Kidney glomerular epithelial cell (primary cell): ENCODE measurements around the gene GAREM2.

ENCODE experiments used
- DNase-seq: peaks from one replicate; lab custom pipeline; 2025; lab: John Stamatoyannopoulos, UW

The GAREM2 gene

GRCh38 chr2:26237868-26238267 lies 65.0 kb downstream of the GAREM2 start:
- DNase-seq, result no peak

DNA sequence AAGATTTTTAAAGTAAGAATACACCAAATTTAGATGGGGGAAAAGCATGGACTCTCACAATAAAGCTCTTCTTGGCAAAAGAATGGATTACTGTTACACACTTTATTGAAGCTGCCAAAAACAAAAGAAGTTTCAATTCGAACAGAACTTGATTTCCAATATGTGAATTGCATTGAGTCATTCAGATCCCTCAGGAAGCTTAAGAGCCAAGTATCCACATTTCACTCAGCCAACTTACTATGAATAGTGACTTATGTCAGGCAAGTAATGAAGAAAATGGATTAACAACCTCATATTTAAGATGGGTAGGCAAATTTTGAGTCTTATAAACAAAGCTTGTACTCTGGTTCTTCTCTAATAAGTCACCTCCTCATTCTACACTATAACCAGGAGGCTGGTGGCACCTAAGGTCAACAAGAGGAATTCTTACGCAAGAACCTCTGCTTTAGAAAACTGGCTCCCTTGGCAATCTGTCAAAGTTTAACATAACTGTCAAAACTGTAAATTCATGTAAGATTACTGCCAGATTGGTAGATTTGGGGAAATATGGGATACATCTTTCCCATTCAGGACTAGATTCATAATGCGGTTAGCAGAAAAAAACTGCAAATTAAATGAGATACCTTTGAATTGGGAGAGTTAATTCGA lies 65.5 kb downstream of the GAREM2 start:
- no peak for DNase-seq
